ENCODE results near the gene NEGR1.

The NEGR1 gene

GRCh38 chr1:71835442-71835813 lies 446.9 kb downstream of the NEGR1 start:
- DNase-seq, result no peak

GRCh38 chr1:71834601-71835441 lies 447.5 kb downstream of the NEGR1 start:
- no peak for DNase-seq

- DNase-seq, result no peak
Measured at GRCh38 chr1:71831646-71832045, 450.7 kb downstream of the NEGR1 start.

- no peak for DNase-seq
Measured at GRCh38 chr1:71829346-71829745, 453.0 kb downstream of the NEGR1 start.

DNA sequence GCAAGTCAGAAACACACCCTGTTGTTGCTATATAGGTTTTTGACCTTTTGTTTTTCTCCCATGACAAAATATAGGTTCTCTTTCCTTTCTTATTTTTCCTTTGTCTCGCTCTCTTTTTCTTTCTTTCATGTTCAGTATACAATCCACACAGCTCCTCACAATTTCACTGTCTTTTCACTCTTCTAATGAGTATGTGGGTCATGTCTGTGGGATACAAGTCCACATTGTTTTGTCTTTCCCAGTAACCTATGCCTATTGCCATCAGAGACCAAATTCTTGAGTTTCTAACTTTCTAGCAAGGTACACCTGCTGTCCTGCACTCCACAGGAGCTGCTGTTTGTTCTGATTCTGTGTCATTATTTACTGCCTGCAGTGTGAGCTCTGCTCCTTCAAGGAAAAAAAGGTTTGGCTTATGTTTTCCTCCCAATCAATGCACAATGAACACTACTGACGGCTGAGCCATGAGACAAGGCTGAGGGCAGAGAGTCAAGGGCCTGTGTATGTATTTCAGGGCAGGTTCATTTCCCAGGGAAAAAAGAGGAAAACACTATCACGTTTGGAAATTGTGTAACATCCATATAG lies 453.8 kb downstream of the NEGR1 start:
- no peak for DNase-seq

DNA sequence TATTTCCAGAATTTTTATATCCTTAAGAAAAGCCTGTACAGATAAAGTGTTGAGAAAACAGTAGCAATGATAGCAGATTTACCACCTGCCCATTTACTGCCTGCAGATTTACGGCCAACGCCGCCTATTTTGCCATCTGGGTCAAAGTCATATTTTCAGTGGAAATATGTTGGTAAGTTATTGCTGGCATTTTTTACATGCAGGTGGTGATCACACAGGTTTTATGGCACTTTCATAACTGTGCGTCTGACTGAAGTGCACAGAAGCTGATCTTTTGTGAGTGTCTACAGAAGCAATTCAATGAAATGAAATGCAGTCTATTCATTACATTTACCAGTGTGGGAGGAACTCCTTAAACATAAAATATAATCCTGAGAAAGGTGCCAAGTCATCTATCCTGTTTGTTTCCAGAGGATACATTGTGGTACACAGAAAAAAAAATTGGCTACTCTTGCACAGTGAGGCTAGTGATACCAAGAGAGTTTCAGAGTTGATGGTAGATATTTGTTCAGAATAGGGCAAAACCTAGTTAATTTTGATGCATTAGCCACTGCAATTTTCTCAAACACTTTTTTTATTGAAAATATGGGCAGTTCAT lies 458.5 kb downstream of the NEGR1 start:
- DNase-seq, result no peak

DNA sequence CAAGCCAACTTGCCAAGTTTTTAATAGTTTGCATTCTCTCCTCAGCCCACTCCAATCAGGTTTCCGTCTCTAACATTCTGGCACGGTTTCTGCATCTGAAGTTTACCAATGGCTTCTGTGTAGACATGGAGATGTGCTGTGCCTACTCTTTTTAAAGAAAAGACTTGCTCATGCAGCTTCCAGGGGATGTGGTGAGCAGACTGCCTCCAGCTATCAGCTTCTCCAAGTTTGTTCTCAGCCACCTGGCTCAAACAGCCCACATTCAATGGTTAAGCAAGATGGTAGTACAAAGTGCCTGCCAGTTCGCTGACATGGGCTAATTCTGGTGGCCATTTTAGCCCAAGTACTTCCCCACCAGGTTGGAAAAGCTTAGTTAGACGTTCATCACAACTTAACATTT lies 465.3 kb downstream of the NEGR1 start:
- no peak for DNase-seq

- DNase-seq, result no peak
Measured at GRCh38 chr1:71809085-71809484, 473.3 kb downstream of the NEGR1 start.

DNA sequence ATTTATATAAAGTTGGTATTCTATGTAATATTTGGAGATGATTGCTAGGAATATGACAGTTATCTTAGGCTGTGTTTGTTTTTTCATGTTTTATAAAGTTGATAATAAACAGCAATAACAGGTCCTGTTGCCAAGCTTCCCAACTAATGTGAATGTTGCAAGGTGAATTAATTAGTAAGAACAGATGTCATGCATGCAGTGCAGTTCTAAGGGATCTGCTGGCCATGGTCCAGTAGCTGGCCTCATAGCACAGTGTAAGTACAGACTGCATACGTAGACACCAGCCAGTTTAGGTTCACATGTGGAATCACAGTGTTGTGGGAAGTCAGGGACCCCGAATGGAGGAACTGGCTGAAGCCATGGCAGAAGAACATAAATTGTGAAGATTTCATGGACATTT lies 478.2 kb downstream of the NEGR1 start:
- no peak for DNase-seq

GRCh38 chr1:71796006-71796405 lies 486.3 kb downstream of the NEGR1 start:
- DNase-seq, result no peak

DNA sequence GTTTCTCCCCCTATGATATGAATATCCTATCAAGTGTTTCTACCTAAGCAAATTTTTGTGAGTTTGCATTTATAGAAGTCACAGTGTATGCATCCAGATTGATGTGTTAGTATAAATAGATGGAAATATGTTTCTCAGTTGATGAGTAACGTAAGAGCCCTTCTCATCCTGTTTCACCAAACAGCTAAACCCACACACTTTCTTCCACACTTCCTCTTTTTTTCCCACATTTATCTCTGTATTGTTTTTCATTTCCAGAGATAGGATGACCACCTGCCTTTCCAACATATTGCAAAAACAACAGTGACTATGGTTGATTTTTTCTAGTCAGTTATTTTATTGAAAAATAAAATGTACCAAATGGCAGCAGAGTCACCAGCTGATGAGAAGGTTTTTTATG lies 490.1 kb downstream of the NEGR1 start:
- DNase-seq, result no peak

DNA sequence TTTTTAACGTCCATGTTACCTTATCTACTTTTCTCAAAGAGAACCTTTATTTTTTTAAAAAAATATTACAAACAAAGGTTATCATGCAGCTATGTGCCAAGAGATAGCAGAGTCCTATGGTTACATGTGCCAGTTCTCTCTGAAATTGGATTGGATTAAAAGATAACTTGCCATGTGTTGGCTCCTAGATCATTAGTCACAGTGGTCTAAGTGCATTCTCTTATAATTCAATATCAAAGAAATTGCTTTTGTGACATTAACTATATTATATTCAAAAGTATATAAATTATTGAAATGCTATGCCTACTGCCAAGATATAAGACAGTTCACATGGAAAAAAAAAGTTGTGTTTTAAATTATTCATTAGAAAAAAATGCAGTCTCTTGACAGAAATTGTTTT lies 494.2 kb downstream of the NEGR1 start:
- DNase-seq, result no peak

- no peak for DNase-seq
Measured at GRCh38 chr1:71787699-71788098, 494.6 kb downstream of the NEGR1 start.

- no peak for DNase-seq
Measured at GRCh38 chr1:71786218-71786617, 496.1 kb downstream of the NEGR1 start.

- no peak for DNase-seq
Measured at GRCh38 chr1:71785450-71785849, 496.9 kb downstream of the NEGR1 start.

DNA sequence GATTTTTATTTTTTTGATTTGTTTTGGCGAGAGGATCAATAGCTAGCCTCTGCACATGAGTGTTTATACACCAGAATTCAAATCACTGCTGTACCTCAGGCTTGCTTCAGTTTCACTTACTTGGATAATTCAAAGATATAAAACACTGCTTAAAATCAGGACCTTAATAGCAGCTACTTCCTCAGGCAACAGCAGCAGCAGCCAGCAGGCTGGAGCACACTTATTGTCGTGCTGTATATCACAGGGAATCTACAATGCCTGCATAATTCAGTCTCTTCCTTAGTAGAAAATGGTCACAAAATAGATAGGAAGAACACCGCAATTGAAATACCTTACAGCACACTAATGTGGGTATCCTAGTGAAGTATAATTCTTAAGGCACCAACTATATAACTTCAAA lies 497.3 kb downstream of the NEGR1 start:
- no peak for DNase-seq

GRCh38 chr1:71784241-71784640 lies 498.1 kb downstream of the NEGR1 start:
- no peak for DNase-seq

- no peak for DNase-seq
Measured at GRCh38 chr1:71783071-71783470, 499.3 kb downstream of the NEGR1 start.

DNA sequence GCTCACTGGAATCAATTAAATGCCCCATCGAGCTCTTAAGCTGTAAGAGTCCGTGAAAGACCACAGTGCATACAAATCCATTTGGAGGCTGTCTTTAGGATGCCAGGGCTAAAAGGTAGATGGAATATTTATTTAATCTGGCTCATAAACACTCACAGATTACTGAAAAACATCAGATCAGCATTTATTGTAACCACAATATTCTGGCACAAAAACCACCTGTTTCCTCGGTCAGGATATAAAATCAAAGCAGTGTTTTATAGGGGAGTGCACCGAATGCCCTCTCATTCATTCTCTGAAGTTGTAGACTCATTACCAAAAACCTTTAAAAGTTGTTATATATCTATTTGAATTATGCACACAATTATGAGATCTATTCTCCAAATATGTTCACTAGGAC lies 500.9 kb downstream of the NEGR1 start:
- DNase-seq, result no peak

GRCh38 chr1:71780681-71781080 lies 501.7 kb downstream of the NEGR1 start:
- DNase-seq, result no peak

GRCh38 chr1:71778940-71779339 lies 503.4 kb downstream of the NEGR1 start:
- no peak for DNase-seq

DNA sequence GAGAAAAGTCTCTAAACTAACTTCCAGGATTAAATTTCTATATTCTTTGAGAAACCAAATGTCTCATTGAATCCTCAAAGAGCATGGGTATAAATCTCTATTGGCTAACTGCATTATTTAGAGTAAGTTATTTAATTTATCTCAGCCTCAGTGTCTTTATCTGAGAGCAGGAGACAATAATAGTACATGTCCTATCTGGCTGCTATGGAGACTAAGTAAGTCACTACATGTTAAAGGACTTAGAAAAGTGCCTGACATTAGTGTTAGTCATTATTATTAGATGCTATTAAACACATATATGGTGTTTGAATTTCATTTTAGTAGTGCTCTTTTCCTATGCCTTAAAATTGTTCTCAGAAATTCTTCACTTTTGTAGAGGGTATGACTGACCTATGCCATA lies 505.2 kb downstream of the NEGR1 start:
- no peak for DNase-seq

GRCh38 chr1:71774705-71775104 lies 507.6 kb downstream of the NEGR1 start:
- no peak for DNase-seq

GRCh38 chr1:71770121-71770520 lies 512.2 kb downstream of the NEGR1 start:
- DNase-seq, result no peak

All from stimulated activated CD4-positive, alpha-beta T cell treated with anti-CD3 and anti-CD28 coated beads, Interleukin-2, amount 100 ng/mL, for 48 hours (primary cell).